T47D (cell line): ENCODE data around the gene ITGA3.

Experiments
- DNase-seq, 2 experiments: peaks; one replicate each; pipeline versions ENCODE4 v3.0.0 to v3.0.0-alpha.2; 2011 to 2012; ENCODE audit warnings: low read depth in 1 of 2, low spot score in 1 of 2
- JUND ChIP-seq: IDR thresholded peaks from 2 replicates; pipeline ENCODE4 v1.6.1; 2012; ENCODE audit warnings: low read depth
- in situ Hi-C: cut with HindIII; loops from 2 replicates; pipeline ENCODE4 v1.10.0; 2016; ENCODE audit warnings: low sequenced_read_pairs, low pct_unique_long_range_greater_than_20kb

ITGA3 gene

GRCh38 chr17:50115756-50116155 lies 59.8 kb downstream of the ITGA3 start:
- no peak for TF ChIP-seq JUND
- in situ Hi-C loops: no loop called here
- DNase-seq: no peak

- peak; percentile 79 to 81 for DNase-seq
- no peak for TF ChIP-seq JUND
- in situ Hi-C loops: no loop called here
Measured at GRCh38 chr17:50117202-50118051, 61.5 kb downstream of the ITGA3 start.

- TF ChIP-seq JUND: no peak
- in situ Hi-C loops: no loop called here
- no peak for DNase-seq
Measured at GRCh38 chr17:50118076-50118827, 62.3 kb downstream of the ITGA3 start.

GRCh38 chr17:50118828-50119218 lies 62.9 kb downstream of the ITGA3 start:
- in situ Hi-C loops: no loop called here
- no peak for TF ChIP-seq JUND
- no peak for DNase-seq

- TF ChIP-seq JUND: no peak
- no peak for DNase-seq
- in situ Hi-C loops: no loop called here
Measured at GRCh38 chr17:50120475-50121253, 64.8 kb downstream of the ITGA3 start.

GRCh38 chr17:50122945-50123344 lies 67.0 kb downstream of the ITGA3 start:
- TF ChIP-seq JUND: no peak
- in situ Hi-C loops: no loop called here
- no peak for DNase-seq

GRCh38 chr17:50123649-50124349 lies 67.9 kb downstream of the ITGA3 start:
- in situ Hi-C loops: no loop called here
- TF ChIP-seq JUND: no peak

GRCh38 chr17:50125420-50125997 lies 69.6 kb downstream of the ITGA3 start:
- TF ChIP-seq JUND: no peak
- DNase-seq: no peak
- in situ Hi-C loops: no loop called here

More at GRCh38 chr17:50123649-50124349, 67.9 kb downstream of the ITGA3 start:
- peak in 1 of 2 experiments; percentile 44 for DNase-seq

GRCh38 chr17:50127697-50128361 lies 71.9 kb downstream of the ITGA3 start:
- no peak for TF ChIP-seq JUND
- in situ Hi-C loops: no loop called here
- no peak for DNase-seq

- in situ Hi-C loops: no loop called here
- TF ChIP-seq JUND: no peak
- no peak for DNase-seq
Measured at GRCh38 chr17:50128441-50129352, 72.8 kb downstream of the ITGA3 start.

- no peak for TF ChIP-seq JUND
- in situ Hi-C loops: no loop called here
- DNase-seq: no peak
Measured at GRCh38 chr17:50129353-50129727, 73.4 kb downstream of the ITGA3 start.
